Coronary artery (tissue), 2 donors: ENCODE results near the gene ZNF521.

Experiments used
- DNase-seq: peaks from one replicate; pipeline ENCODE4 v3.0.0-alpha.2; 2017; ENCODE audit warnings: low spot score
- H3K27ac ChIP-seq, 2 donors: fragments of 200-600 bp; sonication (generic); one replicate each; pipeline ENCODE4 v1.5.1; 2016 to 2019
- H3K4me3 ChIP-seq: fragments of 200-600 bp; sonication (generic); 2 replicates; pipeline ENCODE4 v1.5.1; 2016; ENCODE audit warnings: mild to moderate bottlenecking, moderate library complexity
- TF ChIP-seq, protein P1 (sequence below): fragments of 200-600 bp; sonication (generic); IDR thresholded peaks from one replicate; pipeline ENCODE4 v1.5.1; 2019; ENCODE audit warnings: antibody characterized with exemption

The ZNF521 gene

DNA sequence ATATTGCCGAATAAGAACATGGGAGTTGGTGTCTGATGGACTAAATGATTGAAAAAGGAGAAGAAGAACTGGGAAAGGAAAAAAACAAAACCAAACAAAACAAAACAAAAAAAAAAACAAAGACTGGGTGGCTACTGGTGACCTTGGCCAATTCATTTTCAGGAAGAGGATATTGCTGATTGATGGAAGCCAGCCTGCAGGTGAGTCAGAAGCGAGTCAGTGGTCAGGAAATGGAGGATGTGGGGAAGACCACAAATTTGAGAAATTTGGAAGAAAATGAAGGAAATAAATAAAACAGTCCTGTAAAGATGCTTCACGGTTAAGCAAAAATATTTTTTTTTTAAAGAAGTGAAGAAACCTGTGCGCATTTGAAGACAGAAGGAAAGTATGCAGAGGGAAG, 296.9 kb downstream of the ZNF521 start:
- no peak for DNase-seq
- no peak overlapping the region for H3K27ac ChIP-seq
- TF ChIP-seq, protein P1, sequence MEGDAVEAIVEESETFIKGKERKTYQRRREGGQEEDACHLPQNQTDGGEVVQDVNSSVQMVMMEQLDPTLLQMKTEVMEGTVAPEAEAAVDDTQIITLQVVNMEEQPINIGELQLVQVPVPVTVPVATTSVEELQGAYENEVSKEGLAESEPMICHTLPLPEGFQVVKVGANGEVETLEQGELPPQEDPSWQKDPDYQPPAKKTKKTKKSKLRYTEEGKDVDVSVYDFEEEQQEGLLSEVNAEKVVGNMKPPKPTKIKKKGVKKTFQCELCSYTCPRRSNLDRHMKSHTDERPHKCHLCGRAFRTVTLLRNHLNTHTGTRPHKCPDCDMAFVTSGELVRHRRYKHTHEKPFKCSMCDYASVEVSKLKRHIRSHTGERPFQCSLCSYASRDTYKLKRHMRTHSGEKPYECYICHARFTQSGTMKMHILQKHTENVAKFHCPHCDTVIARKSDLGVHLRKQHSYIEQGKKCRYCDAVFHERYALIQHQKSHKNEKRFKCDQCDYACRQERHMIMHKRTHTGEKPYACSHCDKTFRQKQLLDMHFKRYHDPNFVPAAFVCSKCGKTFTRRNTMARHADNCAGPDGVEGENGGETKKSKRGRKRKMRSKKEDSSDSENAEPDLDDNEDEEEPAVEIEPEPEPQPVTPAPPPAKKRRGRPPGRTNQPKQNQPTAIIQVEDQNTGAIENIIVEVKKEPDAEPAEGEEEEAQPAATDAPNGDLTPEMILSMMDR: no peak
- no peak overlapping the region for H3K4me3 ChIP-seq

DNA sequence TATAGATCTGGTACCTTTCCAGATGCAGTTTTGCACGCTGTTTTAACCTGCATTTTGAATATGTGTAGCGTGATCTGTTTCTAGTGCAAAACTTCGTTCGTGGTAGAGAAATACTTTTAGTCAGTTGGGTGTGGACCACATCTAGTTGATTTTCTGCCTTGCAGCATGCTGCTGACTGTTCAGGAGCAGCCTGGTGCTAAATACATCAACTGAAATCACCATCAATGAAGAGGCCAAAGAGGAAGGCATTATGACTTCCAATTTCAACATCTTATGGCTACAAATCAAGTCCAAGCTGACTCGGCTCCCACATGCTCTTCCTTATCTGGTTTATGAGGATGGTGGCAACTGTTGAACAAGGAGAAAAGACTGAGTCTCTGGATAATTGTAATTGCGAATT, 298.5 kb downstream of the ZNF521 start:
- no peak for DNase-seq
- H3K27ac ChIP-seq: no peak overlapping the region
- TF ChIP-seq, protein P1: no peak
- no peak overlapping the region for H3K4me3 ChIP-seq

DNA sequence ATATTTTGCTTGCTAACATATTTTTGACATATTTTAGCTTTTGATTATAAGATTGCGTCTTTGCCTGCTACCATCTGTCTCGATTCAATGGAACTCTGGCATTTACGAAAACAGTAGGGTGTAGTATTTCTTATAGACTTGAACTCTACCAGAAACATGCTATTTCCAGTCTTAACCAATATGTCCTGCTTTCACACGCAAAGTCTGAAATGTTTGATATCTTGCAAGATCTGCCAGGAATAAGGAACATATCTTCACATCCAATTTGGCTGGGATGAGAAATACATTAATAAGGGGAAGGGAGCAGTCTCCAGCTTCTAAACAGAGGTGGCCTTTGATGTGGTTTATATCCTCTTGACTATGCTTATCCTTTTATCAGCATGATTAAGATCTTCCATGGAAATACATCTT, 299.4 kb downstream of the ZNF521 start:
- no peak for DNase-seq
- Histone ChIP-seq H3K4me3 (no peak overlapping the region), H3K27ac (no peak overlapping the region)
- TF ChIP-seq, protein P1: no peak

DNA sequence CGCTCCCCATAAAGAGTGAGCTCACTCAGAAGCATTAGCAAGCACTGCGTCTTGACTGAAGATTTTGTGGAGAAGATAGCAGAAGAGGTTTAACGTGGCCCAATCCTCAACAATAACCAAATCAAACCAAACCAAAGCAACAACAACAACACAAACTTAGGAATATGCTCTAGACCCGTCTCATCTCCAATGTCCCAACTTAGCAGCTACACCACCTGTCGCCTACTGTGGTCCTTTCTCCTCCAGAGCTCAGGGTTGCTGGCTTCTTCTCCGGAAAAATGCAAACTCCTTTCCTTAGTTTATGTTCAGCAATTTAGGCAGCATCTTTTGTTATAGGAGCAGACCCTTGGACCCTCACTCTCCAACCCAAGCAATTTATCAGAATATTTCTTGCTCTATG, 301.4 kb downstream of the ZNF521 start:
- Histone ChIP-seq H3K4me3 (no peak overlapping the region), H3K27ac (no peak overlapping the region)
- TF ChIP-seq, protein P1: no peak
- no peak for DNase-seq

DNA sequence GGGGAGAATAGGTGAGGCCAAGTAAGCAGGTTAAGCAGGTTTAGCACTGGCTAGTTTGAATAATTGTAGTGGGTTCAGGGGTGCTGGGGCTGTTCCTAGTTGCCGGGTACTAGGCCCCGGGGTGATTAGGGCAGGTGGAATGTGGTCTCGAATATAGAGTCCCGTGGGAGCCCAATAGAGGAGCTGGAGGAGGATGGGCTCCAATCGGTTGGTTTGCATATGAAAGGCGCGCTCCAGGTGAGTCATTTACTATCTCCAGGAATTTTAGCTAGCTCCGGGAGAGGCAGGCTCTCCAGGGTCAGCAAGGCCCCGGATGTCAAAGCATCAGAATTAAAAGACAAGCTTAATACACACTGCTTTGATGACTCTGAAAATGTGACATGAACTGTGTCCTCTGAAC, 304.0 kb downstream of the ZNF521 start:
- no peak overlapping the region for H3K4me3 ChIP-seq
- DNase-seq: no peak
- H3K27ac ChIP-seq: no peak overlapping the region
- TF ChIP-seq, protein P1: no peak

DNA sequence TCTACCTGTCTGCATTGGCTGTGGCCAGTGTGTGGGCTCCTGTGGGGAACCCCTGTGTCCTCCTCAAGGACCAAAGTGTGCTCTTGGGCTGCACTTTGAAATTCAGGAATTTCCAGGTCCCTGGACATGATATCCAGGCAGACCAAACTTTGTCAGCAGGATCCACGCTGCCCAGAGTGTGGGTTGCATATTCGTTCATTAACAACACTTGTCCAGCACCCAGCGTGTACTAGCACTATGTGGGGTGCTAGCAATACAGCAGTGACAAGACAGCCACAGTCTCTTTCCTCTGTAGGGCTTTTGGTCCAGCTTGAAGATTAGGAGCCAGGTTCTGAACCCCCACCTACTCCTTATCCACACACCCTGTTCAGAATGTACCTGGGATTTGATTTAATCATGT, 304.5 kb downstream of the ZNF521 start:
- no peak for DNase-seq
- H3K27ac ChIP-seq: no peak overlapping the region
- no peak overlapping the region for H3K4me3 ChIP-seq
- TF ChIP-seq, protein P1: no peak

DNA sequence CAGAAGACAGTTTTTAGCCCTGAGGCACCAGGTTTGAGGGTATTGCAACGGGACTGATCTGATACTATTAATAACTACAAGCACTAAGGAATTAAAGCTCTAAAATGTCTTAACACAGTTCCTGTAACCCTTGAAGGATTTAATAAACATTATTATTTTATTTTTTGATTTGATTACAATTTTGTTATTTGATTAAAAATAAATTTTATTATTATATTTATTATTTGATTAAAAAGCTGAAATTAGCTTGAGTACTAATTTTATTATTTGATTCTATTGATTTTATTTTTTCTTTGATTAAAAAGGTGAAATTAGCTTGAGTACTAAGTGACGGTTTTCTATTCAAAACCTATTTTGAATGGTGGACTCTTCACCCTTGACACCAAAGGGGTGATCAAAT, 307.3 kb downstream of the ZNF521 start:
- Histone ChIP-seq H3K27ac (no peak overlapping the region), H3K4me3 (no peak overlapping the region)
- no peak for DNase-seq
- TF ChIP-seq, protein P1: no peak
